ENCODE measurements around the gene SH3BGRL.

SH3BGRL gene

GRCh38 chrX:81195712-81196111 is 6.2 kb upstream of the SH3BGRL start:
- H3K27me3 ChIP-seq (ENCODE audit: insufficient read depth, poor library complexity, severe bottlenecking): no peaks in the 10 kb centered on the region
- no peak overlapping the region for H3K27ac ChIP-seq (replicated peaks)
- TF ChIP-seq GABPA (IDR thresholded peaks at IDR 0.05; ENCODE audit: low read depth) (no peak), CTCF (IDR thresholded peaks at IDR 0.05; ENCODE audit: insufficient read depth, low read length) (peak; percentile 23)
- DNase-seq (ENCODE audit: low read depth in 1 of 2, low spot score in 1 of 2): peak in 1 of 2 experiments; percentile 57
- H3K4me3 ChIP-seq (replicated peaks; ENCODE audit: insufficient read depth, low read length): no peak overlapping the region

DNA sequence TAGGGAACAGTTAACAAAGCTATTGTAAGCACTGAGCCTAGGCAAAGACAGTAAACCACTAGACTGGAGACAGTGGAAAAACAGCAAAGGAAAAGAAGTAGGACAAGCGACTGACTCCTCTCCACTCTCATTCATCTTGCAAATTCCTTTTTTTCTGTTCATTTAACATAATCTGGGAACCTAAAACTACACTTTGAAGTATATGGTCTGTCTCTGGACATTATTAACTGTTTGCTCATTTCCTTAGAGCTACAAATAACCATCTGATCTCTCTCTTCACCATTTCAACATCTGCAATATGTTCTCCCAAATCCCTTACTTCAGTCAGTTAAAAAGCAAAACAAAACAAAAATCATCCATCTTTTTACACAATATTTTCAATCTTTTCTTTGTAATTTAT is 831 bp upstream of the SH3BGRL start:
- peak overlapping the region; percentile 96 for H3K27ac ChIP-seq (replicated peaks)
- TF ChIP-seq POLR2AphosphoS5 (IDR thresholded peaks at IDR 0.05; ENCODE audit: low read depth) (no peak), GABPA (IDR thresholded peaks at IDR 0.05; ENCODE audit: low read depth) (no peak), SPI1 (IDR thresholded peaks at IDR 0.05; ENCODE audit: borderline replicate concordance, low read depth) (no peak), CTCF (IDR thresholded peaks at IDR 0.05; ENCODE audit: insufficient read depth, low read length) (no peak)
- TF ChIP-seq, protein P1, sequence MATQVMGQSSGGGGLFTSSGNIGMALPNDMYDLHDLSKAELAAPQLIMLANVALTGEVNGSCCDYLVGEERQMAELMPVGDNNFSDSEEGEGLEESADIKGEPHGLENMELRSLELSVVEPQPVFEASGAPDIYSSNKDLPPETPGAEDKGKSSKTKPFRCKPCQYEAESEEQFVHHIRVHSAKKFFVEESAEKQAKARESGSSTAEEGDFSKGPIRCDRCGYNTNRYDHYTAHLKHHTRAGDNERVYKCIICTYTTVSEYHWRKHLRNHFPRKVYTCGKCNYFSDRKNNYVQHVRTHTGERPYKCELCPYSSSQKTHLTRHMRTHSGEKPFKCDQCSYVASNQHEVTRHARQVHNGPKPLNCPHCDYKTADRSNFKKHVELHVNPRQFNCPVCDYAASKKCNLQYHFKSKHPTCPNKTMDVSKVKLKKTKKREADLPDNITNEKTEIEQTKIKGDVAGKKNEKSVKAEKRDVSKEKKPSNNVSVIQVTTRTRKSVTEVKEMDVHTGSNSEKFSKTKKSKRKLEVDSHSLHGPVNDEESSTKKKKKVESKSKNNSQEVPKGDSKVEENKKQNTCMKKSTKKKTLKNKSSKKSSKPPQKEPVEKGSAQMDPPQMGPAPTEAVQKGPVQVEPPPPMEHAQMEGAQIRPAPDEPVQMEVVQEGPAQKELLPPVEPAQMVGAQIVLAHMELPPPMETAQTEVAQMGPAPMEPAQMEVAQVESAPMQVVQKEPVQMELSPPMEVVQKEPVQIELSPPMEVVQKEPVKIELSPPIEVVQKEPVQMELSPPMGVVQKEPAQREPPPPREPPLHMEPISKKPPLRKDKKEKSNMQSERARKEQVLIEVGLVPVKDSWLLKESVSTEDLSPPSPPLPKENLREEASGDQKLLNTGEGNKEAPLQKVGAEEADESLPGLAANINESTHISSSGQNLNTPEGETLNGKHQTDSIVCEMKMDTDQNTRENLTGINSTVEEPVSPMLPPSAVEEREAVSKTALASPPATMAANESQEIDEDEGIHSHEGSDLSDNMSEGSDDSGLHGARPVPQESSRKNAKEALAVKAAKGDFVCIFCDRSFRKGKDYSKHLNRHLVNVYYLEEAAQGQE (IDR thresholded peaks at IDR 0.05; ENCODE audit: insufficient replicate concordance, low read depth): no peak
- DNase-seq (ENCODE audit: low read depth in 1 of 2, low spot score in 1 of 2): no peak
- H3K27me3 ChIP-seq (ENCODE audit: insufficient read depth, poor library complexity, severe bottlenecking): no peaks in the 10 kb centered on the region
- peak overlapping the region; percentile 56 for H3K4me3 ChIP-seq (replicated peaks; ENCODE audit: insufficient read depth, low read length)

DNA sequence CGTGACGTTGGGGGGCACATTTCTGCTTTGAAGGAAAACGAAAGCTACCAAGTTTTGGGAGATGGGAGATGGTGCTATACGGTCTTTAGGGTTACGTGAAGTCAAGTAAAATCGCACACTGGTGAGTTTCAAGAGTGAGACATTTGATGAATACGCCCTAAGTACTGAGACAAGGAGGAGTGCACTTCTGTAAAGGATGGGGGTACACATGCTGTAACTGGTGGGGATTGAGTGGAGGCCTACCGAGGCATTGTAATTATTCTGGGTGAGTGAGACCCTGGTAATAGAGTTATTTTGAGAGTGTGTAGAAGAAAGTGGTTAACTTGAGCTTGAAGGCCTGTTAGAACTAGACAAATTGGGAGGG is 536 bp downstream of the SH3BGRL start:
- TF ChIP-seq POLR2AphosphoS5 (IDR thresholded peaks at IDR 0.05; ENCODE audit: low read depth) (no peak), CTCF (IDR thresholded peaks at IDR 0.05; ENCODE audit: insufficient read depth, low read length) (no peak), GABPA (IDR thresholded peaks at IDR 0.05; ENCODE audit: low read depth) (no peak), SPI1 (IDR thresholded peaks at IDR 0.05; ENCODE audit: borderline replicate concordance, low read depth) (no peak)
- TF ChIP-seq, protein P1 (IDR thresholded peaks at IDR 0.05; ENCODE audit: insufficient replicate concordance, low read depth): no peak
- Histone ChIP-seq H3K4me3 (replicated peaks; ENCODE audit: insufficient read depth, low read length) (peak overlapping the region; percentile 56), H3K27ac (replicated peaks) (peak overlapping the region; percentile 96), H3K27me3 (ENCODE audit: insufficient read depth, poor library complexity, severe bottlenecking) (no peaks in the 10 kb centered on the region)
- no peak for DNase-seq (ENCODE audit: low read depth in 1 of 2, low spot score in 1 of 2)

- no peak for DNase-seq (ENCODE audit: low read depth in 1 of 2, low spot score in 1 of 2)
- Histone ChIP-seq H3K27ac (replicated peaks) (peak overlapping the region; percentile 96), H3K4me3 (replicated peaks; ENCODE audit: insufficient read depth, low read length) (peak overlapping the region; percentile 56), H3K27me3 (ENCODE audit: insufficient read depth, poor library complexity, severe bottlenecking) (no peaks in the 10 kb centered on the region)
- TF ChIP-seq, protein P1 (IDR thresholded peaks at IDR 0.05; ENCODE audit: insufficient replicate concordance, low read depth): no peak
- TF ChIP-seq SPI1 (IDR thresholded peaks at IDR 0.05; ENCODE audit: borderline replicate concordance, low read depth) (no peak), GABPA (IDR thresholded peaks at IDR 0.05; ENCODE audit: low read depth) (no peak), CTCF (IDR thresholded peaks at IDR 0.05; ENCODE audit: insufficient read depth, low read length) (no peak), POLR2AphosphoS5 (IDR thresholded peaks at IDR 0.05; ENCODE audit: low read depth) (no peak)
Measured at GRCh38 chrX:81202943-81203342, 1.0 kb downstream of the SH3BGRL start.

All from HL-60 (cell line).